IMR-90 (cell line): Measurements from ENCODE around the gene CABCOCO1. TPM values are rescaled to one million over a fixed set of nuclear protein-coding genes. Genes with fewer than 3 reads are reported as not detected.

Source experiments
- ATAC-seq: fragments of 200-7000 bp; cut with Tn5 transposase; 2 replicates; pipeline ENCODE4 v1.9.1; 2020; ENCODE audit warnings: low read depth, mild to moderate bottlenecking, moderate library complexity
- BruUV-seq: library from RNA; stranded (reverse); fragments of 400-500 nt; replicated peaks from 2 replicates; lab custom pipeline; 2021; lab: Mats Ljungman, UMichigan
- CTCF ChIA-PET: fragments of 300-600 bp; formaldehyde crosslinking; extraction: SDS; loops from one replicate; lab custom pipeline; 2021; ENCODE audit warnings: antibody characterized with exemption; lab: Yijun Ruan, JAX
- POLR2A ChIA-PET: fragments of 300-600 bp; sonication (Branson Sonifier 250); formaldehyde crosslinking; loops from one replicate; lab custom pipeline; 2022; ENCODE audit warnings: antibody characterized with exemption; ENCODE audit not compliant: unreplicated experiment; lab: Charles Lee
- DNase-seq: peaks from one replicate; pipeline ENCODE4 v3.0.0; 2013
- H2AFZ ChIP-seq: replicated peaks from 2 replicates; pipeline ENCODE3; 2013; ENCODE audit warnings: low read length, mild to moderate bottlenecking; ENCODE audit not compliant: poor library complexity
- H2AK5ac ChIP-seq: 2 replicates; pipeline ENCODE4 v1.6.1; 2013; ENCODE audit warnings: low read depth, low read length, inconsistent platforms
- H2AK9ac ChIP-seq: replicated peaks from 2 replicates; pipeline ENCODE3; 2013; ENCODE audit warnings: mild to moderate bottlenecking, low read depth, low read length, moderate library complexity; ENCODE audit not compliant: poor library complexity
- H2BK120ac ChIP-seq: 2 replicates; pipeline ENCODE4 v1.6.1; 2013; ENCODE audit warnings: low read depth, low read length, inconsistent platforms
- H2BK15ac ChIP-seq: 3 replicates; pipeline ENCODE4 v1.6.1; 2013; ENCODE audit warnings: low read depth, low read length, inconsistent platforms
- H2BK20ac ChIP-seq: 2 replicates; pipeline ENCODE4 v1.6.1; 2013; ENCODE audit warnings: low read depth, mild to moderate bottlenecking, inconsistent platforms, low read length, moderate library complexity
- H2BK5ac ChIP-seq: 2 replicates; pipeline ENCODE4 v1.6.1; 2013; ENCODE audit warnings: mild to moderate bottlenecking, low read depth, low read length, inconsistent platforms; ENCODE audit not compliant: poor library complexity, severe bottlenecking
- H3K14ac ChIP-seq: replicated peaks from 2 replicates; pipeline ENCODE4 v1.6.1; 2013; ENCODE audit warnings: low read depth, low read length, inconsistent platforms
- H3K18ac ChIP-seq: 2 replicates; pipeline ENCODE4 v1.6.1; 2013; ENCODE audit warnings: low read depth, low read length, control low read depth
- H3K23ac ChIP-seq: 2 replicates; pipeline ENCODE4 v1.6.1; 2013; ENCODE audit warnings: low read depth, low read length, inconsistent platforms
- H3K27ac ChIP-seq: 2 replicates; pipeline ENCODE4 v1.5.1; 2013; ENCODE audit warnings: mild to moderate bottlenecking, control low read depth, low read length; ENCODE audit not compliant: insufficient read depth
- H3K27me3 ChIP-seq: 2 replicates; pipeline ENCODE4 v1.6.1; 2013; ENCODE audit warnings: low read length; ENCODE audit not compliant: control insufficient read depth, insufficient read depth
- H3K36me3 ChIP-seq: 2 replicates; pipeline ENCODE4 v1.6.1; 2013; ENCODE audit warnings: low read length, mixed read lengths; ENCODE audit not compliant: control insufficient read depth, insufficient read depth
- H3K4ac ChIP-seq: 2 replicates; pipeline ENCODE4 v1.6.1; 2013; ENCODE audit warnings: low read depth, low read length, inconsistent platforms
- H3K4me1 ChIP-seq: 2 replicates; pipeline ENCODE4 v1.6.1; 2013; ENCODE audit warnings: low read length, mixed read lengths; ENCODE audit not compliant: control insufficient read depth, insufficient read depth
- H3K4me2 ChIP-seq: 2 replicates; pipeline ENCODE4 v1.6.1; 2013; ENCODE audit warnings: low read depth, mild to moderate bottlenecking, control low read depth, low read length, moderate library complexity
- H3K4me3 ChIP-seq: 2 replicates; pipeline ENCODE4 v1.5.1; 2013; ENCODE audit warnings: low read depth, mild to moderate bottlenecking, control low read depth, low read length, moderate library complexity; ENCODE audit not compliant: insufficient read depth
- H3K56ac ChIP-seq: 2 replicates; pipeline ENCODE4 v1.6.1; 2013; ENCODE audit warnings: low read length, inconsistent platforms; ENCODE audit not compliant: insufficient read depth; ENCODE audit errors: extremely low read depth
- H3K79me1 ChIP-seq, 2 experiments: 2 replicates each; pipeline ENCODE4 v1.6.1; 2013; ENCODE audit warnings: low read length in 2 of 2, inconsistent platforms in 1 of 2, low read depth in 1 of 2
- H3K9ac ChIP-seq: 2 replicates; pipeline ENCODE4 v1.6.1; 2013; ENCODE audit warnings: low read depth, low read length, control low read depth
- H3K9me1 ChIP-seq: 2 replicates; pipeline ENCODE4 v1.6.1; 2013; ENCODE audit warnings: low read length, inconsistent platforms; ENCODE audit not compliant: insufficient read depth
- H3K9me3 ChIP-seq: 2 replicates; pipeline ENCODE4 v1.6.1; 2013; ENCODE audit warnings: low read length; ENCODE audit not compliant: control insufficient read depth, insufficient read depth
- H4K20me1 ChIP-seq: 2 replicates; pipeline ENCODE4 v1.6.1; 2013; ENCODE audit warnings: low read length, inconsistent platforms; ENCODE audit not compliant: insufficient read depth
- H4K5ac ChIP-seq: 2 replicates; pipeline ENCODE4 v1.6.1; 2013; ENCODE audit warnings: mild to moderate bottlenecking, low read depth, low read length, control low read depth
- H4K8ac ChIP-seq, 2 experiments: 2 replicates each; pipeline ENCODE4 v1.6.1; 2013; ENCODE audit warnings: low read depth in 2 of 2, low read length in 2 of 2, control low read depth in 1 of 2, inconsistent platforms in 1 of 2
- H4K91ac ChIP-seq: 2 replicates; pipeline ENCODE4 v1.6.1; 2013; ENCODE audit warnings: low read depth, low read length, inconsistent platforms; ENCODE audit not compliant: insufficient read depth
- CEBPB ChIP-seq: IDR thresholded peaks from 2 replicates; pipeline ENCODE4 v1.6.1; 2012; ENCODE audit warnings: low read depth, low read length, improper control_type of control experiment
- CHD1 ChIP-seq: IDR thresholded peaks from 2 replicates; pipeline ENCODE4 v1.6.1; 2012; ENCODE audit warnings: low read depth, low read length, improper control_type of control experiment
- MAFK ChIP-seq: IDR thresholded peaks from 2 replicates; pipeline ENCODE4 v1.6.1; 2012; ENCODE audit warnings: low read depth, low read length, improper control_type of control experiment
- POLR2A ChIP-seq: IDR thresholded peaks from 2 replicates; pipeline ENCODE4 v1.6.1; 2012; ENCODE audit warnings: mild to moderate bottlenecking, low read depth, low read length
- WGBS, 2 experiments: methylation state at CpG; one replicate each; pipeline versions ENCODE4 v1.1.5 to v1.1.7; 2013; ENCODE audit warnings: missing lambda C conversion rate in 2 of 2; ENCODE audit not compliant: insufficient read length in 1 of 2; ENCODE audit errors: extremely low coverage in 2 of 2; 5-methylcytosine and 5-hydroxymethylcytosine counted together
- dilution Hi-C: fragments of 300-500 bp; cut with HindIII; formaldehyde crosslinking; loops from one replicate; pipeline ENCODE4 v1.14.3; 2018; ENCODE audit warnings: low sequenced_read_pairs; ENCODE audit not compliant: unreplicated experiment
- in situ Hi-C: fragments of 300-500 bp; cut with MboI; formaldehyde crosslinking; loops from 3 replicates; pipeline ENCODE4 v1.14.3; 2019; ENCODE audit warnings: low sequenced_read_pairs, inconsistent platforms, mixed read lengths
- intact Hi-C: fragments of 100-400 bp; cut with micrococcal nuclease; formaldehyde crosslinking; loops from 2 replicates; pipeline ENCODE4 v1.10.0; 2022
- polyA plus RNA-seq, 3 experiments: library from polyadenylated mRNA; depleted of rRNA; stranded (reverse); fragments of >200 nt; gene quantifications; 2 replicates each; pipeline ENCODE4 v1.2.3, GENCODE V29; 2012; ENCODE audit warnings: low replicate concordance in 1 of 3
- total RNA-seq: library from RNA; depleted of rRNA; stranded (reverse); fragments of >200 nt; gene quantifications from 2 replicates; pipeline ENCODE4 v1.2.3, GENCODE V29; 2012

Gene CABCOCO1
- total and polyA plus RNA-seq, 2 of the 4 experiments (the other 2 are of a cell fraction): 0.18 to 0.31 TPM

- no peak overlapping the region for H3K9ac ChIP-seq
- no peak for TF ChIP-seq CEBPB
- no peak for TF ChIP-seq CHD1
- TF ChIP-seq MAFK: no peak
- TF ChIP-seq POLR2A: no peak
- peak overlapping the region; percentile 35 for H2AFZ ChIP-seq
- BruUV-seq: no TSS peak
- H3K4me3 ChIP-seq: no peak overlapping the region
- peak overlapping the region; percentile 86 for H3K18ac ChIP-seq
- H2BK15ac ChIP-seq: peak overlapping the region; percentile 83; the same call in 2 of the 3 replicates
- H3K9me3 ChIP-seq: no peaks in the 10 kb centered on the region
- no peaks in the 10 kb centered on the region for H4K20me1 ChIP-seq
- ChIA-PET POLR2A (no interaction called here), CTCF (no interaction called here)
- peak overlapping the region; percentile 4 for H2BK5ac ChIP-seq
- no peaks in the 10 kb centered on the region for H3K79me1 ChIP-seq
- H2BK20ac ChIP-seq: peak overlapping the region; percentile 16; the same call in 1 of the 2 replicates
- DNase-seq (no peak), ATAC-seq (no peak)
- H3K56ac ChIP-seq: no peak overlapping the region
- H2BK120ac ChIP-seq: peak overlapping the region; percentile 69
- intact Hi-C loops (no loop called here), dilution Hi-C loops (no loop called here), in situ Hi-C loops (no loop called here)
- WGBS, 2 experiments: 46% methylated on average over 6 of the region's 10 CpGs; no CpG with 5 or more reads in 1 of the 2 experiments
- no peaks in the 10 kb centered on the region for H3K36me3 ChIP-seq
- H3K27ac ChIP-seq: 0 out of 2 replicates have a peak overlapping the region, but pooled peaks have one; percentile 37
- H2AK9ac ChIP-seq: no peak overlapping the region
- H3K27me3 ChIP-seq: no peaks in the 10 kb centered on the region
- peak overlapping the region; percentile 42; the same call in 1 of the 2 replicates for H3K4ac ChIP-seq
- peaks cover 3% of the 10 kb centered on the region; the same call in 1 of the 2 replicates for H3K9me1 ChIP-seq
- peak overlapping the region; percentile 22 for H4K5ac ChIP-seq
- peak overlapping the region; percentile 68 for H3K4me2 ChIP-seq
- H3K14ac ChIP-seq: peak overlapping the region; percentile 1; the same call in 1 of the 2 replicates
- peaks cover 7% of the 10 kb centered on the region; the same call in 1 of the 2 replicates for H3K4me1 ChIP-seq
- H4K8ac ChIP-seq: peak overlapping the region; percentile 45 to 50
- H2AK5ac ChIP-seq: no peak overlapping the region
- 0 out of 2 replicates have a peak overlapping the region, but pooled peaks have one; percentile 1 for H3K23ac ChIP-seq
- peak overlapping the region; percentile 44 for H4K91ac ChIP-seq
Measured at GRCh38 chr10:61621605-61622051, 41.1 kb upstream of the CABCOCO1 start.
